ENCODE measurements around the gene CEMIP.

GRCh38 chr15:80888846-80889245, 109.7 kb downstream of the CEMIP start:
- TF ChIP-seq, protein P1, sequence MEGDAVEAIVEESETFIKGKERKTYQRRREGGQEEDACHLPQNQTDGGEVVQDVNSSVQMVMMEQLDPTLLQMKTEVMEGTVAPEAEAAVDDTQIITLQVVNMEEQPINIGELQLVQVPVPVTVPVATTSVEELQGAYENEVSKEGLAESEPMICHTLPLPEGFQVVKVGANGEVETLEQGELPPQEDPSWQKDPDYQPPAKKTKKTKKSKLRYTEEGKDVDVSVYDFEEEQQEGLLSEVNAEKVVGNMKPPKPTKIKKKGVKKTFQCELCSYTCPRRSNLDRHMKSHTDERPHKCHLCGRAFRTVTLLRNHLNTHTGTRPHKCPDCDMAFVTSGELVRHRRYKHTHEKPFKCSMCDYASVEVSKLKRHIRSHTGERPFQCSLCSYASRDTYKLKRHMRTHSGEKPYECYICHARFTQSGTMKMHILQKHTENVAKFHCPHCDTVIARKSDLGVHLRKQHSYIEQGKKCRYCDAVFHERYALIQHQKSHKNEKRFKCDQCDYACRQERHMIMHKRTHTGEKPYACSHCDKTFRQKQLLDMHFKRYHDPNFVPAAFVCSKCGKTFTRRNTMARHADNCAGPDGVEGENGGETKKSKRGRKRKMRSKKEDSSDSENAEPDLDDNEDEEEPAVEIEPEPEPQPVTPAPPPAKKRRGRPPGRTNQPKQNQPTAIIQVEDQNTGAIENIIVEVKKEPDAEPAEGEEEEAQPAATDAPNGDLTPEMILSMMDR (IDR thresholded peaks at IDR 0.05), result no peak
- TF ChIP-seq EP300 (IDR thresholded peaks at IDR 0.05; ENCODE audit: low read depth), result no peak
- TF ChIP-seq POLR2AphosphoS5 (IDR thresholded peaks at IDR 0.05), result no peak

Data from transverse colon (tissue), 4 donors.